GM12891 (cell line): Measurements from ENCODE around the gene CST8.

Source experiments
- DNase-seq: peaks from one replicate; pipeline ENCODE4 v3.0.0; 2011; ENCODE audit warnings: low spot score; ENCODE audit not compliant: insufficient read length
- FAIRE-seq: peaks from 2 replicates; lab custom pipeline; 2011; peaks lifted over from hg19 to GRCh38; lab: Jason Lieb, UNC
- PAX5 ChIP-seq: IDR thresholded peaks from 2 replicates; pipeline ENCODE4 v1.6.1; 2011; ENCODE audit warnings: low read length, moderate library complexity, mild to moderate bottlenecking; ENCODE audit not compliant: insufficient read depth, severe bottlenecking
- POLR2A ChIP-seq: IDR thresholded peaks from 2 replicates; pipeline ENCODE4 v1.6.1; 2011; ENCODE audit warnings: low read depth, low read length, control low read depth
- POLR2AphosphoS5 ChIP-seq: IDR thresholded peaks from 2 replicates; pipeline ENCODE4 v1.6.1; 2011; ENCODE audit warnings: low read depth, low read length, control low read depth
- POU2F2 ChIP-seq: IDR thresholded peaks from 2 replicates; pipeline ENCODE4 v1.6.1; 2011; ENCODE audit warnings: low read depth, mild to moderate bottlenecking, control low read depth, low read length, moderate library complexity
- SPI1 ChIP-seq: IDR thresholded peaks from 2 replicates; pipeline ENCODE4 v1.6.1; 2011; ENCODE audit warnings: low read depth, low read length, control low read depth
- TAF1 ChIP-seq: IDR thresholded peaks from 2 replicates; pipeline ENCODE4 v1.6.1; 2011; ENCODE audit warnings: low read depth, low read length, control low read depth

CST8 gene

GRCh38 chr20:23497536-23497935 is 6.6 kb downstream of the CST8 start:
- FAIRE-seq (no peak), DNase-seq (no peak)
- no peak for TF ChIP-seq PAX5

DNA sequence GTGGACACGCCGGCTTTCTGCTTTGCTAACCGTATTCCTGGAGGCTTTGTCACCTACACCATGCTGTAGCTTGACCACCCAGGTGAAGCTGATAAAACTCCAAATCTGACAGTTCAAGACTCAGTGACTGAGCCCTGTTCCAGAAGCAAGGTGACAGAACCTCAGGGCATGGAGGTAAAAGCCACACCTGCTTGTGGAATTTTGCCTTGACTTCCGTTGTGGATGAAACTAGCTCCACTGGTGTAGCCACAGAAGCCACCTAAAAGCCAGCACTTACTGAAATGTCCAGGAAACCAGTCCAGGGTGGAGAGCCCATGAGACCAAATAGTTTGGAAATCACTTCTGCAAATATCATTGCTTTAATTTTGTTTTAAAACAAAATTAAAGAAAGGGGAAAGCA is 11.0 kb downstream of the CST8 start:
- DNase-seq = no peak

DNA sequence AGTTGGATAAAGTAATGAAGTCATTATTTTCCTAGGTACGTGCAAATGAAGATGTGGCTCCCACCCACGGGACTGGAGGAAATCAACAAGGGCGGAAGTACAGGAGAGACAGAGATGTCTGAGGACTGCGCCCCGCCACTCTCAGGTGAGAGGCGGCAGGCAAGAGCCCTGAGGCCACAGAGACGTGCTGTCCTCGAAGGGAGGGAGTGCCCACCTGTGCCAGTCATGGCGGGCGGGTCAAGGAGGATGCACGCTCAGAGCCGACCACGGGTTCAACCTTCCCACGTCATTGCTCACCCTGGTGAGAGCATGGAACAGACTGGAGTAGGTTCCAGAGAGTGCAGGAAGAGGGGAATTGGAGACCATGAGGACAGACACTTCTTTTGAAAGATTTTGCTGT is 12.7 kb downstream of the CST8 start:
- DNase-seq = no peak
- FAIRE-seq = no peak
- TF ChIP-seq PAX5 = no peak
- no peak for TF ChIP-seq POLR2A
- TF ChIP-seq POLR2AphosphoS5 = no peak
- no peak for TF ChIP-seq SPI1
- no peak for TF ChIP-seq TAF1
- no peak for TF ChIP-seq POU2F2

More for the DNA sequence above, 11.0 kb downstream of the CST8 start:
- no peak for TF ChIP-seq POLR2A
- no peak for TF ChIP-seq TAF1
- no peak for TF ChIP-seq PAX5
- TF ChIP-seq SPI1 = no peak
- no peak for TF ChIP-seq POLR2AphosphoS5
- no peak for TF ChIP-seq POU2F2
- no peak for FAIRE-seq

DNA sequence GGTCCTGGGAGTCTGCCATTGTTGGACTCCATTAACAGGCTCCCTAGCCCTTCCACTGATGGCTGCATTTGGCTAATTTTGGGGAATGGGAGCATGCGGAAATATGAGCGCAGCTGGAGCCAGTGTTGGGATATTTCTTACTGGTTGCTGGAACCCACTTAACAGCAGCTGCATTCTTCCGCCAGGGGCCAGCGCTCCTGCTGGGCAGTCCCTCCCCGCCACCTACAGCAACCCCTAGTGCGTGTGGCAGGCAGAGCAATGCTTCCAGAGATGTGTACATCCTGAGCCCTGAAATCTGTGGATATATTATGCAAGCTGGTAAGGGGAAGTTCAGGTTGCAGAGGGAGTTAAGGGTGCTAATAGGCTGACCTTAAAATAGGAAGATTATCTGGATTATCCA is 16.4 kb downstream of the CST8 start:
- no peak for TF ChIP-seq TAF1
- no peak for TF ChIP-seq POLR2AphosphoS5
- TF ChIP-seq SPI1 = no peak
- DNase-seq (no peak), FAIRE-seq (no peak)

GRCh38 chr20:23508449-23509229 is 17.7 kb downstream of the CST8 start:
- TF ChIP-seq TAF1 (no peak), PAX5 (no peak), POU2F2 (no peak), POLR2AphosphoS5 (no peak), POLR2A (no peak), SPI1 (no peak)
- FAIRE-seq (no peak), DNase-seq (no peak)

DNA sequence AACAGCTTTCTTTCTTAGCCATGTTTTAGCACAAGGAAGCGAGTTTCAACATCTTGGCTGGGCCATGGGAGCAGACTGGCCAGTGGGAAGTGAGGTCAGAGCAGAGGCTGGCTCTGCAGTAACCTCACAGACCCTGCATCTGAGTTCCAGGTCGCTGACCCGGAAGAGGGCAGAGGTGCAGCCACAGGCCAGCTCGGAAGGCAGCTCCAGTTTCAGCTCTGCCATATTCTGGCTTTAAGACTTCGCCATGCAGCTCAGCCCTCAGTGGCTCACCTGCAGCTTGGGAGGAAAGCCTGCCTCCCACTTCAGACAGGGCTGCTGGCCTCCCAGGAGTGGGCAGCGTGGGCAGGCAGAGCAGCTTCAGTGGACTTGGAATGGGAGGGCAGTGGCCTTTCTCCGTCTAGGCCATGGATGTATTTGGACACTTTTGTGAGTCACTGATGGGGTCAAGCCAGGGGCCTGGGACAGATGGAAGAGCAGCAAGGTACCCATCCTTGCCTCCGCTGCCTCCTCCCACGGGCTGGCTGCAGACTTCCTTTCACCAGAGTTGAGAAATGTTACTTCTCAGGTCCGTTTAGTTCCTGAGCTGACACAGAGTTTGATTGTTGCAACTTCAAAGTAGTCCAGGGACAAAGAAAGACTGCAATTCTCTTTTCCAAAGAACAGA is 18.5 kb downstream of the CST8 start:
- TF ChIP-seq TAF1 (no peak), SPI1 (no peak), PAX5 (no peak), POLR2A (no peak), POU2F2 (no peak), POLR2AphosphoS5 (no peak)
- FAIRE-seq (no peak), DNase-seq (no peak)

DNA sequence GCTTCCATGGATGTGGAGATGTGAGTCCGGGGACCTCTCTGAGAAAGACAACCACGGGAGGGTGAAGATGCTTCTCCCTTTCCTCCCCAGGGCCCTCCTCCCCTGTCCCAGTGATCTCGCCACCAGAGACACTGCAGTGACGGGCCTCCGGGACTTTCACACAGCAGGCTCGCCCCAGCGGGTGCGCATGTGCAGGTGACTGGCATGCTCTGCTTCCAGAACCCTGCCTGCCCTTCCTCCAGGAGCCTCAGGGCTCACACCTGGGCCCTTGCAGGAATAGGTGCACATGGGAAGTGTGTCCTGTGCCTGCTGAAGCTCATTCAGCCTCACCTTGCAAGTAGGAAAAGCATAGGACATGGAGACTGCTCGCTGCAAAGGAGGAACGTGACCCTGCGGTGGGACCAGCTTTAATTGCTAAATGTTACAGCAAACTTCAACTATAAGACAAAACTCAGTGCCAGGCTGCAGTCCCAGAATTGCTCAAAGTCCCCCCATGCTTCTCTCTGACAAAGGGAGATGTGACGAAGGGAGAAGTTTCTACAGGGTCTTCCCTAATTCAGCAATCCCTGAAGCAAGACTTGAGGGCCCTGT is 19.2 kb downstream of the CST8 start:
- DNase-seq (no peak), FAIRE-seq (no peak)
- no peak for TF ChIP-seq POU2F2
- TF ChIP-seq PAX5 = no peak
- no peak for TF ChIP-seq POLR2A
- no peak for TF ChIP-seq SPI1
- no peak for TF ChIP-seq POLR2AphosphoS5

DNA sequence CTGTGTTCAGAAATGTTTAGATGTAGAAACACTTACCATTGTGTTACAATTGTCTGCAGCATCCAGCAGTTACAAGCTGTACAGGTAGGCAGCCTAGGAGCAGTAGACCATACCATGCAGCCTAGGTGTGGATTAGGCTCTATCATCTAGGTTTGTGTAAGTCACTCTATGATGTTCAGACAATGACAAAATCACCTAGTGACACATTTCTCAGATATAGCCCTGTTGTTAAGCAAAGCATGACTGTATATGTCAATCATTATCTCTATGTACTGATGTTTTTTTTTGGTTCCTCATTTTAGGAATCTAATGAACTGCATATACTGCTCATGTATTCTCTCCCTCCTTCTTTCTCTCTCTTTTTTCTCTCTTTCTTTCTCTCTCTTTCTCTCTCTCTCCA is 22.2 kb downstream of the CST8 start:
- TF ChIP-seq PAX5 (no peak), POLR2AphosphoS5 (no peak), TAF1 (no peak), POLR2A (no peak), SPI1 (no peak), POU2F2 (no peak)
- no peak for FAIRE-seq
- DNase-seq = no peak

DNA sequence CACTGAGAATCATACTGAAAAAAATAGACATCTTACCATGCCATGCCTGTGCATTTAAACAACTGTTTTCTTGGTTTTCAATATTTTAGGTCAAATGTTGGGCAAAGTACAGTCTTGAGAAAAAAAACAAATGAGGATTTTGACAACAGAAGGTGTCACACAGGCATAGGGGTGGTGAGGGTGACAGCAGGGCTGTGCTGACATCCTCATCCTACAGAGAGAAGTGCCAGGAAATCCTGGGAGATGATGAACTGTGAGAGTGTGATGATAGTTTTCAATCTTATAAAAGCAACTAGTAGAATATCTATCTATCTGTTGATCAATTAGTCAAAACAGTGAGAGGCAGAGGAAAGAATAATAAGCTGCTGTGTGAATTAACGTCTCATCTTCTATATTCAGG is 23.9 kb downstream of the CST8 start:
- DNase-seq (no peak), FAIRE-seq (no peak)
- no peak for TF ChIP-seq POU2F2
- no peak for TF ChIP-seq POLR2AphosphoS5
- no peak for TF ChIP-seq SPI1
- no peak for TF ChIP-seq PAX5
- TF ChIP-seq TAF1 = no peak
- TF ChIP-seq POLR2A = no peak

DNA sequence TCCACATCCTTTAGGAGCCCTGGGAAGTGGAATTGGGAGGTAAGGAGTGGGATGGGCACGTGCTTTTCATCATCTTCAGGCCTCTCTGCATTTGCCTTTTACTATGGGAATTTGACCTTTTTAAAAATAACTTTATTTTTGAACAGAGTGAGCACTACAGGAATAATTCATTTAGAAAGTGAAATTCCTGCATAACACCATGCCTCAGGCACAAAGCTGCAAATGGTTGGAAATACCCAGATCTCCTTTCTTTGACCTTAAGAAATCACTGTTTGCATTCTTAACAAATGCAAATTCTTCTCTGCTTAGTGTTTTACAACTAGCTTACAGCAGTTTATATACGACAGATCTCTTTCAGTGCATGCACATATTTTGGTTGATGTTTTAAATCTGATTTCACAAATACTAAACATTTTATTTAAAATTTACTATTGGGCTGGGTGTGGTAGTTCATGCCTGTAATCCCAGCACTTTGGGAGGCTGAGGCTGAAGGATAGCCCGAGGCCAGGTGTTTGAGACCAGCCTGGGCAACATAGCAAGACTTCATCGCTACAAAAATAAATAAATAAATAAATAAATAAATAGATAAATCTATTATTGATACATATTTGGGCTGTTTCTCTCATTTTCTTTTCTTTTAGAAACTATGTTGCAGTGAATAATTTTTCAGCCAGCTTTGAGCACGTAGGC is 24.5 kb downstream of the CST8 start:
- DNase-seq (no peak), FAIRE-seq (no peak)
- TF ChIP-seq POLR2AphosphoS5 (no peak), POU2F2 (no peak)
